Fibroblast of lung (primary cell): Measurements from ENCODE around the gene PDE4D. TPM values are rescaled to one million over a fixed set of nuclear protein-coding genes. Genes with fewer than 3 reads are reported as not detected.

Source experiments
- DNase-seq, 2 donors: peaks; one replicate each; pipeline versions ENCODE4 v3.0.0 to v3.0.0-alpha.2; 2010; ENCODE audit warnings: low read depth in 2 of 2
- H2AFZ ChIP-seq: 2 replicates; pipeline ENCODE4 v1.5.1; 2012; ENCODE audit warnings: low read length, control low read depth, inconsistent platforms
- H3K27ac ChIP-seq: 2 replicates; pipeline ENCODE4 v1.5.1; 2011; ENCODE audit warnings: low read length, control low read depth; ENCODE audit not compliant: insufficient read depth
- H3K27me3 ChIP-seq: 2 replicates; pipeline ENCODE4 v1.5.1; 2011; ENCODE audit warnings: mild to moderate bottlenecking, low read length; ENCODE audit not compliant: control insufficient read depth, insufficient read depth
- H3K36me3 ChIP-seq: 2 replicates; pipeline ENCODE4 v1.5.1; 2011; ENCODE audit warnings: low read length; ENCODE audit not compliant: control insufficient read depth, insufficient read depth
- H3K4me1 ChIP-seq: 2 replicates; pipeline ENCODE4 v1.5.1; 2011; ENCODE audit warnings: low read length; ENCODE audit not compliant: control insufficient read depth, insufficient read depth; ENCODE audit errors: extremely low read depth
- H3K4me2 ChIP-seq: 2 replicates; pipeline ENCODE4 v1.5.1; 2011; ENCODE audit warnings: low read length, control low read depth; ENCODE audit not compliant: insufficient read depth; ENCODE audit errors: extremely low read depth
- H3K4me3 ChIP-seq, 4 experiments: fragments of 200-600 bp in 1 of 4; sonication (generic) in 1 of 4; replicated peaks in 1 of 4; 2 replicates each; pipeline ENCODE4 v1.5.1; 2011 to 2016; ENCODE audit warnings: low read length in 4 of 4, low read depth in 3 of 4, mild to moderate bottlenecking in 3 of 4, control low read depth in 2 of 4, inconsistent platforms in 1 of 4, mixed read lengths in 1 of 4; ENCODE audit not compliant: insufficient read depth in 1 of 4; ENCODE audit errors: control extremely low read depth in 1 of 4
- H3K79me2 ChIP-seq: 2 replicates; pipeline ENCODE4 v1.5.1; 2012; ENCODE audit warnings: mild to moderate bottlenecking, low read length, inconsistent platforms; ENCODE audit not compliant: control insufficient read depth, insufficient read depth
- H3K9ac ChIP-seq: 2 replicates; pipeline ENCODE4 v1.5.1; 2011; ENCODE audit warnings: mild to moderate bottlenecking, low read length, control low read depth; ENCODE audit not compliant: insufficient read depth
- H3K9me3 ChIP-seq: 2 replicates; pipeline ENCODE4 v1.5.1; 2012; ENCODE audit warnings: low read depth, low read length; ENCODE audit not compliant: control insufficient read depth, insufficient read depth
- H4K20me1 ChIP-seq: 2 replicates; pipeline ENCODE4 v1.5.1; 2011; ENCODE audit warnings: low read length; ENCODE audit not compliant: control insufficient read depth, insufficient read depth; ENCODE audit errors: extremely low read depth
- EZH2 ChIP-seq: IDR thresholded peaks from 2 replicates; pipeline ENCODE4 v1.5.1; 2012; ENCODE audit warnings: low read length, control low read depth, mild to moderate bottlenecking; ENCODE audit errors: missing control alignments
- polyA plus RNA-seq, 2 donors: library from polyadenylated mRNA; depleted of rRNA in 1 of 2; stranded (reverse) in 1 of 2; unstranded in 1 of 2; fragments of >200 nt; gene quantifications; 2 replicates each; pipeline ENCODE4 v1.2.1, GENCODE V29; 2011 to 2012; ENCODE audit warnings: missing spikeins in 1 of 2
- total RNA-seq: library from RNA; depleted of rRNA; stranded (reverse); fragments of >200 nt; gene quantifications from 2 replicates; pipeline ENCODE4 v1.2.1, GENCODE V29; 2014
- TF ChIP-seq, protein P1 (sequence below), 2 donors: IDR thresholded peaks in 1 of 2; conservative IDR thresholded peaks in 1 of 2; 1 replicate in 1 of 2; 2 replicates in 1 of 2; pipeline ENCODE4 v1.5.1; 2011 to 2012; ENCODE audit warnings: low read length in 2 of 2, control low read depth in 1 of 2, inconsistent platforms in 1 of 2, low read depth in 1 of 2, mild to moderate bottlenecking in 1 of 2

The PDE4D gene
- total and polyA plus RNA-seq, 2 donors (not counting 1 experiment from before 2014, with no cell fraction given), result 2.1 to 8.3 TPM

DNA sequence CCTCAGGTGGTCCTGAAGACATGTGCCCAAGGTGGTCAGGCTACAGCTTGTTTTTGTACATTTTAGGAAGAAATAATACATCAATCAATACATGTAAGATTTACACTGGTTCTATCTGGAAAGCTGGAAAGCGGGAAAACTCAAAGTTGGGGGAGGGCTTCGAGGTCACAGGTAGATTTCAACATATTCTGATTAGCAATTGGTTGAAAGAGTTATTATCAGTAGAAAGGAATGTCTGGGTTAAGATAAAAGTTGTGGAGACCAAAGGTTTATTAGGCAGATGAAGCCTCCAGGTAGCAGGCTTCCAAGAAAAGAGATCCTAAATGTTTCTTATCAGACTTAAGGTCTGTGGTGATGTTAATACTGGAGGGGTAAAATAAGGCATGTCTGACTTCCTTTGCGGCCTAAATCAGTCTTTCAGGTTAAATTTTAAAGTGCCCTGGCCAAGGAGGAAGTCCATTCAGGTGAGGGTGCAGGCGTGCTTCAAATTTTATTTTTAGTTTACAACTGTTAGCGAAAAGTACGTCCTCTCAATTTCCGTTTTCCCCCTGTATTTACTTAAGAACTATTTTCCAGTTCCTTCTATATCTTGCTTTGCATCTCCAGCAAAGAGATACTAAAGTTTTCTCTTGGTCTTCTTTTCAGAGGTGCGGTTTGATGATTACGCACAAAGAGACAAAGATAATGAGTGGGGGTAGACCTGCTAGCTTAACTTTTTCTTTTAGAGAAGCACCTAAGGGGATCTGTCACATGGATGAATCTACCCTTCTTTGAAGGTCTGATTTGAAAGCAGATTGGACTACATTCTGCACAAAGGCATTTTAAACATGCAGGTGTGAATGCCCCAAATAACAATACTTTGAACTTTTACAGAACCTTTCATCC is 732.1 kb downstream of the PDE4D start:
- no peak overlapping the region for H2AFZ ChIP-seq
- H3K36me3 ChIP-seq, result no peaks in the 10 kb centered on the region
- DNase-seq, result no peak
- H3K4me3 ChIP-seq, result no peak overlapping the region
- H4K20me1 ChIP-seq, result no peaks in the 10 kb centered on the region
- no peak for TF ChIP-seq EZH2
- TF ChIP-seq, protein P1, sequence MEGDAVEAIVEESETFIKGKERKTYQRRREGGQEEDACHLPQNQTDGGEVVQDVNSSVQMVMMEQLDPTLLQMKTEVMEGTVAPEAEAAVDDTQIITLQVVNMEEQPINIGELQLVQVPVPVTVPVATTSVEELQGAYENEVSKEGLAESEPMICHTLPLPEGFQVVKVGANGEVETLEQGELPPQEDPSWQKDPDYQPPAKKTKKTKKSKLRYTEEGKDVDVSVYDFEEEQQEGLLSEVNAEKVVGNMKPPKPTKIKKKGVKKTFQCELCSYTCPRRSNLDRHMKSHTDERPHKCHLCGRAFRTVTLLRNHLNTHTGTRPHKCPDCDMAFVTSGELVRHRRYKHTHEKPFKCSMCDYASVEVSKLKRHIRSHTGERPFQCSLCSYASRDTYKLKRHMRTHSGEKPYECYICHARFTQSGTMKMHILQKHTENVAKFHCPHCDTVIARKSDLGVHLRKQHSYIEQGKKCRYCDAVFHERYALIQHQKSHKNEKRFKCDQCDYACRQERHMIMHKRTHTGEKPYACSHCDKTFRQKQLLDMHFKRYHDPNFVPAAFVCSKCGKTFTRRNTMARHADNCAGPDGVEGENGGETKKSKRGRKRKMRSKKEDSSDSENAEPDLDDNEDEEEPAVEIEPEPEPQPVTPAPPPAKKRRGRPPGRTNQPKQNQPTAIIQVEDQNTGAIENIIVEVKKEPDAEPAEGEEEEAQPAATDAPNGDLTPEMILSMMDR (conservative IDR thresholded peaks at IDR 0.05 in 1 of 2, IDR thresholded peaks at IDR 0.05 in 1 of 2; ENCODE audit: low read depth in 1 of 2, low read length in 2 of 2), result no peak
- H3K27ac ChIP-seq, result no peak overlapping the region
- no peaks in the 10 kb centered on the region for H3K79me2 ChIP-seq
- no peak overlapping the region for H3K4me2 ChIP-seq
- no peaks in the 10 kb centered on the region for H3K27me3 ChIP-seq
- no peaks in the 10 kb centered on the region for H3K4me1 ChIP-seq
- no peaks in the 10 kb centered on the region for H3K9me3 ChIP-seq
- H3K9ac ChIP-seq, result no peak overlapping the region

DNA sequence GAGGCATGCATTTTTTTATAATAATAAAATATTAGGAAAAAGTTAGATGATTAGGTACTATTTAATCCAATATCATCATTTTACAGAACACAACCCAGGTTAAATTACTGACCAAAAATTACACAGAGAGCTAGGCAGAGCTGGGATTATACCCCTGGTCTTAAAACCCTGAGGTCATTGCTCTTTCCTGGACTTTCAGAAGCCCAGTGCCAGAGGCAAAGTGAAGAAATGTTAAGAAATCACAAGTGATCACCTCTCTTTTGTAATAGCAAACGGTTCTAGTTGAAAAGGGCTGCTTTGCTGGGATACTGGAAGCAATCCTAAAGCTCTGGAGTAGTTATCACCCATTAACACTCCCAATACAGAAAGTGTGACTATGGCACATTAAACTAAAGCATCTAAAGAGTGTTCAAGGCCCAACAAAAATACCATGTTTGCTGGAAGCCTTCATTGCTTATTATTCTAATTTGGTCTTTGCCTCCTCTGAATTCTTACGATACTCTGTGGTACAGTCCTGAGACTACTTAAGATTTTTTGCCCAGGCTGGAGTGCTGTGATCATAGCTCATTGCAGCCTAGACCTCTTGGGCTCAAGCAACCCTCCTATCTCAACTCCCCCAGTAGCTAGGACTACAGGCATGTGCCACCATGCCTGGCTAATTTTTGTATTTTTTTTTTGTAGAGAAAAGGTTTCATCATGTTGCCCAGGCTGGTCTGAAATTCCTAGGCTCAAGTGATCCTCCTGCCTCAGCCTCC is 734.7 kb downstream of the PDE4D start:
- DNase-seq, result no peak
- Histone ChIP-seq H3K9ac (no peak overlapping the region), H2AFZ (no peak overlapping the region), H3K79me2 (no peaks in the 10 kb centered on the region), H3K4me1 (no peaks in the 10 kb centered on the region), H3K4me3 (no peak overlapping the region), H3K4me2 (no peak overlapping the region), H3K27me3 (no peaks in the 10 kb centered on the region), H3K36me3 (no peaks in the 10 kb centered on the region), H3K27ac (no peak overlapping the region), H3K9me3 (no peaks in the 10 kb centered on the region), H4K20me1 (no peaks in the 10 kb centered on the region)
- TF ChIP-seq, protein P1 (conservative IDR thresholded peaks at IDR 0.05 in 1 of 2, IDR thresholded peaks at IDR 0.05 in 1 of 2; ENCODE audit: low read depth in 1 of 2, low read length in 2 of 2), result no peak
- TF ChIP-seq EZH2, result no peak

DNA sequence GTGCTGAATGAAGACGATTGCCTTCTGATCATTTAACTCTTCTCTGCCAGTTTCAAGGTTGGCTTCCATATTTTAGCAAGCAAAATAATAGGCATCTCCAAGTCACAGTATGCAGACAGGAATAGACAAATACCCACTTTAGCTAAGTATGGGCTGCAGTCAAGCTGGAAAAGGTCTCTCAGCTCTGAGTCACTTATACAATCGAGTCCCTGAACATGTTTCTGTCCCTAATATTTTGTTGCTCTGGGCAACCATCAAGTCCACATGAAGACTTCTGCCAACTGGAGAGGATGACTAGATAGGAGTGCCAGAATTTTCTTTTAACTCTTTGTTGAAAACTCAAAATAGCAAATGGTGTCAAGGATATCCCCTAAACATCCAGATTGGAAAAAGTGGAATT is 735.4 kb downstream of the PDE4D start:
- Histone ChIP-seq H4K20me1 (no peaks in the 10 kb centered on the region), H3K4me1 (no peaks in the 10 kb centered on the region), H3K4me2 (no peak overlapping the region), H3K79me2 (no peaks in the 10 kb centered on the region), H3K9ac (no peak overlapping the region), H3K9me3 (no peaks in the 10 kb centered on the region), H3K36me3 (no peaks in the 10 kb centered on the region), H3K4me3 (no peak overlapping the region), H2AFZ (no peak overlapping the region), H3K27ac (no peak overlapping the region), H3K27me3 (no peaks in the 10 kb centered on the region)
- no peak for DNase-seq
- TF ChIP-seq, protein P1 (conservative IDR thresholded peaks at IDR 0.05 in 1 of 2, IDR thresholded peaks at IDR 0.05 in 1 of 2; ENCODE audit: low read depth in 1 of 2, low read length in 2 of 2), result no peak
- no peak for TF ChIP-seq EZH2
